GM12801 (cell line): ENCODE measurements around the gene PRKD1.

ENCODE experiments used
- CTCF ChIP-seq: IDR thresholded peaks from one replicate; pipeline ENCODE4 v1.5.1; 2011; ENCODE audit warnings: control low read depth; ENCODE audit not compliant: insufficient read length; ENCODE audit errors: extremely low read depth

Gene PRKD1

GRCh38 chr14:29919845-29920244 lies 7.8 kb downstream of the PRKD1 start:
- no peak for TF ChIP-seq CTCF

GRCh38 chr14:29918981-29919380 lies 8.7 kb downstream of the PRKD1 start:
- TF ChIP-seq CTCF: no peak

- TF ChIP-seq CTCF: no peak
These were observed 14.1 kb downstream of the PRKD1 start for GRCh38 chr14:29913566-29913965.

GRCh38 chr14:29911810-29912209 lies 15.8 kb downstream of the PRKD1 start:
- TF ChIP-seq CTCF: no peak

- no peak for TF ChIP-seq CTCF
These were observed 18.7 kb downstream of the PRKD1 start for GRCh38 chr14:29908652-29909577.

- no peak for TF ChIP-seq CTCF
These were observed 21.3 kb downstream of the PRKD1 start for GRCh38 chr14:29906256-29906870.

- TF ChIP-seq CTCF: no peak
These were observed 22.1 kb downstream of the PRKD1 start for GRCh38 chr14:29905543-29905942.
